ENCODE measurements around the gene AP1G1. TPM values are rescaled to one million over a fixed set of nuclear protein-coding genes. Genes with fewer than 3 reads are reported as not detected.
A peak's percentile ranks its signal among the peaks of the same experiment; 100 is the strongest.
"Not testable (repeated sequence)": the region's sequence is repeated elsewhere in the genome, so short reads cannot be mapped to it uniquely, and the experiment has no call there.

AP1G1 gene
- polyA plus RNA-seq (ENCODE audit: insufficient read length in 3 of 3) = 10 to 100 TPM; 84.5 to 87.2 (median 84.7) TPM

GRCh38 chr16:71808593-71809459 is at the start of gene AP1G1:
Gene AP1G1, minus strand, starts transcription at chr16:71808834. Its CDS starts 19,355 bp downstream, at chr16:71789479.
- DNase-seq (ENCODE audit: low read depth in 3 of 3, low spot score in 2 of 3) = peak; percentile 94 to 99 (median 94)

- DNase-seq (ENCODE audit: low read depth in 3 of 3, low spot score in 2 of 3) = no peak
Measured at GRCh38 chr16:71855937-71856662, 47.5 kb upstream of the AP1G1 start.

- DNase-seq (ENCODE audit: low read depth in 3 of 3, low spot score in 2 of 3) = no peak
Measured at GRCh38 chr16:71854369-71854948, 45.8 kb upstream of the AP1G1 start.

GRCh38 chr16:71853413-71853812 is 44.8 kb upstream of the AP1G1 start:
- DNase-seq (ENCODE audit: low read depth in 3 of 3, low spot score in 2 of 3) = no peak

GRCh38 chr16:71852561-71852960 is 43.9 kb upstream of the AP1G1 start:
- no peak for DNase-seq (ENCODE audit: low read depth in 3 of 3, low spot score in 2 of 3)

GRCh38 chr16:71852158-71852557 is 43.5 kb upstream of the AP1G1 start:
- no peak for DNase-seq (ENCODE audit: low read depth in 3 of 3, low spot score in 2 of 3)

GRCh38 chr16:71851746-71852145 is 43.1 kb upstream of the AP1G1 start:
- no peak for DNase-seq (ENCODE audit: low read depth in 3 of 3, low spot score in 2 of 3)

- DNase-seq (ENCODE audit: low read depth in 3 of 3, low spot score in 2 of 3) = no peak
Measured at GRCh38 chr16:71848622-71849021, 40.0 kb upstream of the AP1G1 start.

GRCh38 chr16:71847096-71847495 is 38.5 kb upstream of the AP1G1 start:
- no peak for DNase-seq (ENCODE audit: low read depth in 3 of 3, low spot score in 2 of 3)

GRCh38 chr16:71846431-71846830 is 37.8 kb upstream of the AP1G1 start:
- no peak for DNase-seq (ENCODE audit: low read depth in 3 of 3, low spot score in 2 of 3)

GRCh38 chr16:71845639-71846430 is 37.2 kb upstream of the AP1G1 start, which contains the start of gene ATXN1L:
Gene ATXN1L, plus strand, starts transcription at chr16:71845976. Its CDS starts 3,765 bp downstream, at chr16:71849741.
- DNase-seq (ENCODE audit: low read depth in 3 of 3, low spot score in 2 of 3) = peak; percentile 62 to 86 (median 79)

GRCh38 chr16:71843572-71843971 is 34.9 kb upstream of the AP1G1 start:
- DNase-seq (ENCODE audit: low read depth in 3 of 3, low spot score in 2 of 3) = no peak

- no peak for DNase-seq (ENCODE audit: low read depth in 3 of 3, low spot score in 2 of 3)
Measured at GRCh38 chr16:71840052-71840451, 31.4 kb upstream of the AP1G1 start.

GRCh38 chr16:71837150-71837549 is 28.5 kb upstream of the AP1G1 start:
- no peak for DNase-seq (ENCODE audit: low read depth in 3 of 3, low spot score in 2 of 3)

- DNase-seq (ENCODE audit: low read depth in 3 of 3, low spot score in 2 of 3) = no peak
Measured at GRCh38 chr16:71834291-71834690, 25.7 kb upstream of the AP1G1 start.

GRCh38 chr16:71832112-71832511 is 23.5 kb upstream of the AP1G1 start:
- DNase-seq (ENCODE audit: low read depth in 3 of 3, low spot score in 2 of 3) = not testable (repeated sequence)

- not testable (repeated sequence) for DNase-seq (ENCODE audit: low read depth in 3 of 3, low spot score in 2 of 3)
Measured at GRCh38 chr16:71831698-71832097, 23.1 kb upstream of the AP1G1 start.

GRCh38 chr16:71830359-71830758 is 21.7 kb upstream of the AP1G1 start:
- DNase-seq (ENCODE audit: low read depth in 3 of 3, low spot score in 2 of 3) = no peak

- no peak for DNase-seq (ENCODE audit: low read depth in 3 of 3, low spot score in 2 of 3)
Measured at GRCh38 chr16:71826533-71827017, 17.9 kb upstream of the AP1G1 start.

- not testable (repeated sequence) for DNase-seq (ENCODE audit: low read depth in 3 of 3, low spot score in 2 of 3)
Measured at GRCh38 chr16:71817155-71817500, 8.5 kb upstream of the AP1G1 start.

All from right renal cortex interstitium (tissue), 3 donors.